HG02610 (cell line): ENCODE results near the gene TMOD4.

Source experiments
- ATAC-seq: cut with Tn5 transposase; IDR thresholded peaks from one replicate; pipeline ENCODE4 v1.9.1; 2021; ENCODE audit warnings: mild to moderate bottlenecking, moderate library complexity; ENCODE audit not compliant: unreplicated experiment

Gene TMOD4

DNA sequence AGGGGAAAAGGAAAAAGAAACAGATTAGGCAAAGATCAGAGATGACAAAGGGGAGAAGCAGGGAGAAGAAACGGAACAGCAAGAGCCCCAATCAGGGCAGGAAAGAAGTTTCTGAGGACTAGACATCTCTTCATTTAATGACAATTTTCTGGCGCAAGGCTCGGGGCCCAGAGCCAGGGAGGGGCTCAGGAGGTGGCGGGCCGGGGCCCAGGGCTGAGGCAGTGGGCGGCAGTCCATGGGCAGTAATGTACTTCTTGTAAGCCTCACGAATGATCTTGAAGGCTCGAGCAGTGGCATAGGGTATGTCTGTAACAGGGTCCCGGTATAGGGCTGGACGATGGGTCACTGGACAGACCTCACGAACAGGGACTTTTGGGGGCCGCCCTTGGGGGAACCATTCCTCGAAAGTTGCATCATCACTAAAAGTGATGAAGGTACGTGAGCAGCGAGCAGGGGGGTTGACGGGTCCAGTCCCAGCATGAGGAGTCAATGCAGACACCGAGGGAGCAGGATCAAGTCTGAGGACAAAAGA, 799 bp upstream of the TMOD4 start:
- no peak for ATAC-seq

DNA sequence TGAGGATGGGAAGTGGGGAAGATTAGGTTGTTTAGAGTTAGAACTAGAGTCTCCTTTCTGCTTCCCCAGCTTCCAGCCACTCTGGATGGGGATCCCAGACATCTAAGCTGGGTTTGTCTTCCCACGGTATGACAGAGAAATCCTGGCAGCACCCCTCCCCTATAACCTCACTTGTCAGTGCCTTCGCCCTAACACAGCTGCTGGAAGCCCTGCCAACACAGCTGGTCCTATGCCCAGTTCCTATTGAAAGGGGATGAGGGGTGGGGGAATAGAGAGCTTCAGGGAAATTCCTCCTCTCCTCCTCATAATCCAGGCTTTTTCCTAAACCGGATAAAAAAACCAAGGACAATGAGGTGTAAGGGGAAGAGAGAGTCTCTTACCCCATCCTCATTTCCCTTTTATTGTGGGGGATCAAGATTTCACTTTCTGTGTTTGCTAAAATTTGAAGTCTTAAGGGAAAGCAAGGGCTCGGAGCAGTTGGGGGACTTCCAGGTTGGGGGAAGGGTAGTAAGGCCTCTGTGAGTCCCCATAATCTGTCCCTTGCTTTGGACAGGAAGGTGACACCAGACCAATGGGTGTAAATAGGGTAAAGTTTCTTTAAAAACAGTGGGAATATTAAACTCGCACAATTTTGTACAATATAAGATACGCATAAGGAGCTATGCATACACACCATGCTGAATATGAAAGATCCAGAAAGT, 590 bp downstream of the TMOD4 start:
- ATAC-seq = no peak

GRCh38 chr1:151171190-151171589, 4.6 kb downstream of the TMOD4 start:
- ATAC-seq = no peak

DNA sequence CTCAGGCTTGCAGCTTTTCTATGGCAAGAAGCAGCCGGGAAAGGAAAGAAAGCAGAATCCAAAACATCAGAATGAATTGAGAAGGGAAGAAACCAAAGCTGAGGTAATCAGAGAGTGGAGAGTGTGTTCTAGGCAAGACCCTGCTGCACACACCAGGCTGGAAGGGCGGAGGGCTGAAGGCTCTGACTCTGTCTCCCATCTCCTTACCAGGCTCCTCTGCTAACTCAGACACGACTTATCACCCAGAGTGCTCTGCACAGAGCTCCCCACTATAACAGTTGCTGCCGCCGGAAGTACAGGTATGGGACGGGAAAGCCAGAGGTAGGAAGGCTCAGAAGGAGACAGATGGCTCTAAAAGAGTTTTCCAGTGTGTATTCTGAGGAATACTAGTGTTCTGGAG, 8.7 kb downstream of the TMOD4 start:
- no peak for ATAC-seq

DNA sequence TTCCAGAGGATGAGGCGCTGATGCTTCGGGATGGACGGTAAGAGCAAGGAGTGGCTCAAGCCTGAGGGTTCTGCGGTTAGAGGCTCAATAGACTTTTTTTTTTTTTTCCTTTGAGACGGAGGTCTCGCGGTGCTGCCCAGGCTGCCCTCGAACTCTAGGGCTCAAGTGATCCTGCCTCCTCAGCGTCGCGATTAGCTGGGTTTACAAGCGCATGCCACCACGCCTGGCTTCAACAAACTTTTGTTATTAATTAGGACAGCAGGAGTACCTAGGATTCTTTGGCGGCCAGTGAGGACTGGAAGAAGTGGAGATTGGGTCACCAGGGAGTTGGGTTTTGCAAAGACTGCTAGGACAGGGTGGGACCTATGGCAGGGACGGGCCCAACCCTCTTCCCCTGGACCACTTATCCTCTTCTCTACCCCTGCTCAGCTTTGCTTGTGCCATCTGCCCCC, 9.2 kb downstream of the TMOD4 start:
- ATAC-seq = no peak

DNA sequence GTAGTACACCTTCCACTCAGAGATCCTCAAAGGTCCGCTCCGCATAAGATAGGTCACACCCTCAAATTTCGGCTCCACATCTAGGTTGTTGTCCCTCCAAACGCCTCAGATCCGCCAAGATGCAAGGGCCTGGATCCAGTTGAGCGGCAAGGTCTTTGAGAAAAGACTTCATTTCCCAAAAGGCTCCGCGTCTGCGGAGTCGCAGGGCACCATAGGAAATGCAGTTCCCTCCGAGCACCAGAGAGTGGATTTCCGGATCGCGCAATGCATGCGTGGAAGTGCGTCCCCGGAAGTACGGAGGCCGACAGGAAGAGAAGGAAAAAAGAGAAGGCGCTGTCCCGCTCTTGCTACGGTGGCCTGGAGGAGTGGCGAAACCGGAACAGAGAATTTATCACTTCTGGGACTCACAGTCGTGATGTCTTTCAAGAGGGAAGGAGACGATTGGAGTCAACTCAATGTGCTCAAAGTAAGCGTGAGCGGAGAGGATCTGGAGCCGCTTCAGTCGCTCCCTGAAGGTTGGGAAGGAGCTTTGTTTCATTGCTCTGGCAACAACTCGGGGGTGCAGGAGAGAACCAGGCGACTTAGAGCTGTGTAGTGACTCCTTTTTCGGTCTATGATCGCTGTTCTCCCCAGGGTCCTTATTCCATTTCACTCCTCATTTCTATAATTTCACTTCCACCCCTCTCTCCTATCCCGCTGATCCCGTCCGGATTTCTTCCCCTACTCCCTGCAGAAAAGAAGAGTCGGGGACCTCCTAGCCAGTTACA, 9.9 kb downstream of the TMOD4 start, which contains the start of the genes LYSMD1 and SCNM1:
TSS of gene LYSMD1 (minus strand) at position 165 of the 767 bp plus-strand sequence. CDS start 644 bp downstream, outside the sequence.
TSS of gene SCNM1 (plus strand) at position 407 of the 767 bp plus-strand sequence. CDS start at position 416, 9 bp downstream.
- ATAC-seq = peak; percentile 76

- peak; percentile 6 for ATAC-seq
Observed at GRCh38 chr1:151165281-151165737, 10.5 kb downstream of the TMOD4 start.

GRCh38 chr1:151164732-151165280, 11.0 kb downstream of the TMOD4 start:
- no peak for ATAC-seq

GRCh38 chr1:151159373-151159772, 16.4 kb downstream of the TMOD4 start:
- no peak for ATAC-seq

GRCh38 chr1:151158751-151159251, 17.0 kb downstream of the TMOD4 start:
- no peak for ATAC-seq

- no peak for ATAC-seq
Observed at GRCh38 chr1:151158326-151158725, 17.5 kb downstream of the TMOD4 start.

DNA sequence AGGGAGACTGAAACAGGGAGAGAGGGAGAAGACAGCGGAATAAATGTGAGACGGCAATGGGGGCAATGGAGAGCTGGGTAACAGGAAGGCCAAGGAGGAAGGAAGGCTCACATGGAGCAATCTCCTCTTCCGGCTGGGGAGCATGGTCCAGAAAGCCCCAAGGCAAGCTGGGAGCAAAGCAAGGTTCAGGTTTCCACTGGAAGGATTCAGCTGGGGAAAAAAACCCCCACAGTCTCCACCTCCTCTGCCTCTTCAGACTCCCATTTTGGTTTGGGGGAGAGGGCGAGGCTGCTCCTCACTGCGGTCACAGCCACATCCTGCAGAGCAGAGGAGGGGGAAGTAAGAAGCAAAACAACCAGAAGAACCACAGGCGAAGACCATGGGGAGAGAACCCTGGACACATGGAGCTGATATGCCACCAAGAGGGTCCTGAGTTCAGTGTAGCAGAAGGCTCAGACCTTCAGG, 18.7 kb downstream of the TMOD4 start:
- no peak for ATAC-seq

DNA sequence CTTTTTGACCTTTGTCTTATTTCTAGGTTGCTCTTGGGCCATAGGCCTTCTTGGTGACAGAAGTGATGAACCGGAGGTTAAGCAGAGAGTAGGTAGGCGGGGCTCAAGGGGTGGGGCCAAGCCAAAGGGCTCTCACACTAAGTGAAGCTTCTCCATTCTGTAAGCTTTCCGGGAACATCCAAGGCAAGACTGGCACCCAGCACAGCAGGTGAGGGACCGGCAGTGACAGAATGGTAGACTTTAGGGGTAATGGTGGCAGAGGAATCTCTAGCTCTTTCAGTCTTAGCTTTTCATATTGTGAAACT, 19.3 kb downstream of the TMOD4 start, which contains the start of gene TNFAIP8L2:
TSS of gene TNFAIP8L2 (plus strand) at position 135 of the 305 bp plus-strand sequence. CDS start 2,049 bp downstream, outside the sequence.
- ATAC-seq = peak; percentile 73

- no peak for ATAC-seq
Observed at GRCh38 chr1:151147665-151148064, 28.1 kb downstream of the TMOD4 start.

- ATAC-seq = no peak
Observed at GRCh38 chr1:151147132-151147503, 28.7 kb downstream of the TMOD4 start.

DNA sequence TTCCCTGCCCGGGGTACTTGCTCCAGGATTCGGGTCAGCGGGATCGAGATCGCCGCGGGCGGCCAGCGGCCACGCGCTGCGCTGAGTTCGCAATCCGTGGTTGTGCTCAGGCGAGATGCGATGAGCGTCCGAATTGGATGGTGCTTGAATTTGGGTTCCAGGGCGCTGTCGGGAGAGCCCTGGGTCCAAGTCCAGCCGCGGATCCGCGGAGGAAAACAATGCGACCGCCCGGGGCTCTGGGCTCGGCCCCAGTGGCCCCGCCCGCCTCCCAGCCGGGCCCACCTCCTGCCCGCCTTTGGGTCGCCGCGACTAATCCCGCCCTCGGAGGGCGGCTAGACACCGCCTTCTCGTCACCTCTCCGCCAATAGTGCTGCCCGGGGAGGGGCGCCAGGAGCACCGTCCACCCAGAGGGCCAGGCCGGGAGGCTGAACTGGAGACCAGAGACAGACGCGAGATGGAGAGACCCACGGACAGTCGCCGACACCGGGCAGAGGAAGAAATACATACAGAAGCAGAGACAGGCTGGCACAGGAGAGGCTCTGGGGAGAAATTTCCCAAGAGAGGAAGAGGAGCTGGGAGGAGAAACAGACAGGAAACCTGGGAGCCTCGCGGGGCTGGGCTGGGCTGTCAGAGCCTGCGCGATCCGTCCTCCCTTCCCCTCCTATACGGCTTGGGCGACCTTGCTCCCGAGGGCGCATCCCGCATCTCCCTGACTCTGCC, 29.2 kb downstream of the TMOD4 start, which contains the start of gene SEMA6C:
TSS of gene SEMA6C (minus strand) at position 220 of the 720 bp plus-strand sequence. CDS start 4,010 bp downstream, outside the sequence.
- ATAC-seq = peak; percentile 100

DNA sequence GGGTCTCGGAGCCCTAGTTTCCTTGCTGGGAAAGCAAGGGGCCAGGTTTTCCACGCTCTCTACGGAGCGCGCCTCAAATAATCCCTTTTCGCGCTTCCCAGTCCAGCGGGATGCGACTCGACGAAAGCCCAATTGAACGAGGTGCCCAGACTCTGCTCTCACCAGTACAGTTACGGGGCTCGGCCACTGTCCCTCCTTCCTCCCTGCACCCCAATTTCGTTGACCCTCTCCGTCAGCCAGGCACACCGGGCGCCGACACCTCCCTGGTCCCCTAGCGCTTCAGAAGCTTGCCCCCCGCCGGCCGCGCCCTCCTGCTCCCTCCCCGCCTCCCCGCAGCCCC, 29.7 kb downstream of the TMOD4 start:
- no peak for ATAC-seq

- ATAC-seq = no peak
Observed at GRCh38 chr1:151145304-151146071, 30.3 kb downstream of the TMOD4 start.

DNA sequence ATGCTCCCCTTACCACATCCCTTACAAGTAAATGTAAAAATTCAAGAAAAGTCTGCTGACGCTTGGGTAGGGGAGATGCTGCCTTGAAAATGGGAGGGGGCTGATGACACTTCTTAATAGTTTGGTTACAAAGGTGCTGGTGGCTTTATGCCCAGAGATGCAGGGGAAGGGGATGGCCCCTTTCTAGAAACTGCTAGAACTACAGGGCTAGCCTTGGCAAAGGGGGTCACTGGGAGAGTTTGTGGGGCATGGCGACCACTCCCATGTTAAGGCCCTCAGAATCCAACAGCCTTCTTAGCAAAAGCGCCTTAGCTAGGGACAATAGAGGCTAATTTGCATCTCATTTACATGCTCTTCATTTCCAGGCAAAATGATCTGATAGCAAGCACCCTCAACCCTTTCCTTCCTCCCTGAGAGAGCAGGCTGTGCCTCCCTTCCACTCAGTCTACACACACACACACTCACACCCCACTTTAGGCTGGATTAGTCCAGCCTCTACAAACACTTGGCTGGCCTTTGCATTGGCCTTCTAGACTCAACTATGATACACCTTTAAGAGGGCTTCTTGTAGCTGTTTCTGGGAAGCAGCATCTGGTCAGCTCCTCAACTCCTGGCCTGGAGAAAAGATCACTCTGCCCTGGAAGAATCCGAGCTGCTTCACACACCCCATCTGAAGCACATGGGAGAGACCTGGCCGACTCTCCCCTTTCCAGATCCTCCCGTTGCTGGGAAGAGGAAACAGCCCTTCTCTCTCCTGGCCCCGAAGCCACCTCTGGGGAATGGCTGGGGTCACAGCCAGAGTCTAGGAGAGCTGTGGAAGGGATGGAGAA, 31.1 kb downstream of the TMOD4 start:
- no peak for ATAC-seq
